GM18858 (cell line): ENCODE data around the gene LMCD1.
"Not testable (repeated sequence)": the region's sequence is repeated elsewhere in the genome, so short reads cannot be mapped to it uniquely, and the experiment has no call there.

Source experiments
- ATAC-seq: cut with Tn5 transposase; IDR thresholded peaks from one replicate; pipeline ENCODE4 v1.9.1; 2021; ENCODE audit not compliant: unreplicated experiment

The LMCD1 gene

DNA sequence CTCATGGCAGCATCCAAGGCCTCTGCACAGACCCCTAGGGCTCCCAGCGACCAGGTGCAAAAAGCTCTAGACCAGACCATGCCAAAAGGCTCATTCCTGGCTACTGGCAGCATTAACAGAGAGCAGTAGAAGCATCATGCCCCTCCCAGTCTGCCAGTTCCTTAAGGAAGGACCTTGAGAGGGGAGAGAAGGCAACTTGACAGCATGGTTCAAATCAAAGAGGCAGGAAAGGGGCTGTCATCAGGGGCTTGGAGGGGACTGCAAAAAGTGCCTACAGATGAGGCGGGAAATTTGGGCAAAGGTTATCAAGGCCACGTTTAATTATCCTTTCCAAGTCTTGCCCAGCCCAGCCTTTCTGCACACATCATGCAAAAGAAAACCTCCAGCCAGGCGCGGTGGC, 78.3 kb downstream of the LMCD1 start:
- no peak for ATAC-seq

DNA sequence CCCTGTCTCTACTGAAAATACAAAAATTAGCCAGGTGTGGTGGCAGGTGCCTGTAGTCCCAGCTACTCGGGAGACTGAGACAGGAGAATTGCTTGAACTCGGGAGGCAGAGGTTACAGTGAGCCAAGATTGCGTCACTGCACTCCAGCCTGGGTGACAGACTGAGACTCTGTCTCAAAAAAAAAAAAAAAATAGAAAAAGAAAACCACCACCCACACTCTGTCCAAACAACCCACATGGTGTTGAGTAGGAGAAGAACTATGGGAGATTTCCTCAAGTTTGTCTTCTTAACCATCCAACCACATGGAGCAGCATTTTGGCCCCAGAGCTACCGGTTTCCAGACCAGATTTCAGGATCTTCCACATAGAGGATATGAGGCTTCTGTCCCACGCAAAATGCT, 78.8 kb downstream of the LMCD1 start:
- ATAC-seq, result not testable (repeated sequence)

DNA sequence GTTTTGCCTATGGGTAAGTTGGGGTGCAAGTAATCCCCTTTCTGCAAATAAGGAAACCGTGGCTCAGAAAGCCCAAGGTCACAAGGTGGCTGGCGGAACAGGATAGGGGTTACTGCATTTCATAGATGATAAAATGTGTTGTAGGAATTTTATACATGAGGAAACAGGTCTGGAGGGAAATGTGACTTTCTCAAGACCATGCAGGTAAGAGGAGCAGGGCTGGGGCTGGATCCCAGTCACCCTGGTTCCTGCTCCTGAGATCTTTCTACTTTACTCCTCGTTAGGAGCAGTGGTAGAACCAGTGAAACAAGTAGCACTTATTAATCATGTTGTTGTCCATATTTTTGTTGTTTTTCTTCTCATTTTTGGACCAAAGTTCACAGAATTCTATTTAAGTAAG, 79.8 kb downstream of the LMCD1 start:
- no peak for ATAC-seq

GRCh38 chr3:8581806-8582445, 80.3 kb downstream of the LMCD1 start:
- no peak for ATAC-seq

GRCh38 chr3:8584661-8585060, 83.0 kb downstream of the LMCD1 start:
- no peak for ATAC-seq

GRCh38 chr3:8589880-8590556, 88.4 kb downstream of the LMCD1 start:
- ATAC-seq, result no peak

- ATAC-seq, result no peak
These were observed 91.6 kb downstream of the LMCD1 start for GRCh38 chr3:8593021-8593827.

DNA sequence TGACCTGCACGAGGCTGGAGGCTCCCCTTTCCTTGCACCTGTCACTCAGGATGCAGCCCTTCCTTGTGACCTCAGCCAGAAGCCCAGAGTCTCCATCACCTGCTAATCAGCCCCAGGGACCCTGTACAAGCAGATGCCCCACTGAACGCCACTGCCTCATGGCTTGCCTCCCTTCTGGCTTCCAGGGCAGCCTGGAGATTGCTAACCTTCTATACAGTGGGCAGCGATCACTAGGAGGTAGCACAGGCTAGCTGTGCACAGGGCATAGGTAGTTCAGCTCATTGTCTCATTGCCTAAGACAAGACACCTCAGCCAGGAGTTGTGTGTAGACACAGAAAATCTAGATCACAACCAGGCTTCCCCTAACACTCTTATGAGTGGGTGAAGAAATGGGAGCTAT, 93.6 kb downstream of the LMCD1 start:
- ATAC-seq, result no peak

DNA sequence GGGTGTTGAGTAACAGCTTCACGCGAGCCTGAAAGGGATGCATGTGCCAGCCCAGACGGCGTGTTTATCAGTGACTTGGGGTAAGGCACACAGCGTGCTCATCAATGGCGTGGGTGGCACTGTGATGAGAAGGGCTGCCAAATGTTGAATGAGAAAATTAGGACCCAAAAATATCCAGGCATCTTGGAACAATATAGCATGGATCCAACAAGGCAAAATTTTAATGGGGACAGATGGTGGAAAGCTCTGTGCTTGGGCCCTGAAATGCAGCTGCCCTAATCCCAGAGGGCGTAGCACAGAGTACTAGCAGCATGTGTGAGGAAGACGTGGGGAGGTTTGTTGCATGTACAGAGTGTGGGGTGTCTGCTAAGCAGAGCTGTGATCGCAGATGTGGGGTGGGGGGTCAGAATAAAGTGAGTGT, 94.1 kb downstream of the LMCD1 start:
- ATAC-seq, result no peak

- ATAC-seq, result no peak
These were observed 94.9 kb downstream of the LMCD1 start for GRCh38 chr3:8596321-8597218.

DNA sequence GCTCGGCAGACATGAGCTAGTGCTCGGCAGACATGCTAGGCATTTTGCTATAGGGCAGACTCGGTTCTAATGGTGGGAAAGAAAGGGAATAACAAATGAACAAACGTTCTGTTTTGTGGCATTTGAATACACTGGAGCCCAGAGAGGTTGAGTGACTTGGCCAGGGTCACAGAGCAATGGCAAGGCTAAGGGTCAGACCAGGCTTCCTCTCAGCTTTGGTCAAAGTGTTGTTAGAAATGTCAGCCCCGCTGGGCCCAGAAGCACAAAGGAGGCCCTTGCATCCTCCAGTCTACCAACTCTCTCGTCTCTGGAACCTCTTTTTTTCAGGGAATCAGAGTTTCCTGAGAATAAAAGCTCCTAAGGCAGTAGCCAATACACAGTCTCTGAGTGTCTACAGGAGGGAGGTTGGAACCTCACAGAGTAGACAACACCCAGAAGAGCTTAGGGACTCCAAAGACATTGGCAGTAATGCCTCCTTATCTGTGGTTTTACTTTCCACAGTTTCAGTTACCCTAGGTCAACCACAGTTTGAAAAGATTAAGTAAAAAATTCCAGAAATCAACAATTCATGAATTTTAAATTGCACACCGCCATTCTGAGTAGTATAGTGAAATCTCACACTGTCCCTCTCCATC, 95.7 kb downstream of the LMCD1 start:
- no peak for ATAC-seq

DNA sequence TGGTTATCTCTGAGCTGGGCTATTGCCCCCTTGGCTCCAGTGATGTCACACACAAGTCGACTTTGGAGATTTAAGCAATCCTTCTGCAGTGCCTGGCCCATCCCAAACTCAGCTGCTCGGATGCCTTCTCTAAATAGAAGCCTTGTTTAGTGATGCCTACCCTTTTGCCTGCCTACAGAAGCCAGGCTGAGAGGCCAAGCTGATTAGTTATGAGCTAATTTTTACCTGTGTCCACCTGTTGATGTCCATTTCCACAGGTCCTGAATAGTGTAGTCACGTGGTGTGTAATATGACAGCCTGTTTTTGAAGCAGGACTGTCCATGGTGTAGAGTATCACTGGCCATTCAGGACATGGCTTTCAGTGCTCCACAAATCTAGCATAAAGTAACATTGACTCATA, 97.5 kb downstream of the LMCD1 start:
- no peak for ATAC-seq

DNA sequence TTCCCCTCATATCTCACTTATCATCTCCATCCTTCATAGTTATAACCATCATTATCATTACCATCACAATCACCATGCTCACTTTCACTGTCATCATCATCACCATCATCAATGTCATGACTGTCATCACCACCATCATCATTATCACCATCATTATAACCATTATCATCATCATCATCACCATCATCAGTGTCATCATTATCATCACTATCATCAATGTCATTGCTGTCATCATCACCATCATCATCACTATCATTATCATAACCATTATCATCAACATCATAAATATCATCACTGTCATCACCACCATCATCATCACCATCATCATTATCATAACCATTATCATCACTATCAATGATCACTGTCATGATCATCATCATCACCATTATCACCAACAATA, 98.8 kb downstream of the LMCD1 start:
- ATAC-seq, result no peak

- ATAC-seq, result no peak
These were observed 101.6 kb downstream of the LMCD1 start for GRCh38 chr3:8603115-8603710.

GRCh38 chr3:8604006-8604405, 102.4 kb downstream of the LMCD1 start:
- no peak for ATAC-seq

DNA sequence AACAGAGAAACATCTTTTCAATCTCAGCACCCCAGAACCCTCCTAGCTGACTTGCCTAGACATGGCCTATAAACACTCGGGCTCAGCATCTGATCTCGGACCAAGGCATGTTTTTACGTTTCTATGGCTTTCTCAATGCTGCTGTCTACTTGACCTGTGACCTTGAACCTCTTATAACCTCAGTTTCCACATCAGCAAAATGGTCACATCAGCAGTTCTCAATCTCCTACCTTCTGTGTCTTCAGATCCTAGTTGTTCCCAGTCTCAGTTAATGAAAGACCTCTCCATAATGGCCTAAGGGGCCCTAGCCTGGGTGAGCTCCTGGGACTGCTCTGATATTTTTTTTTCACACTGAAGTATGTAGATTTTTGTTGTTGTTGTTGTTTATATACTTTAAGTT, 103.4 kb downstream of the LMCD1 start:
- no peak for ATAC-seq

DNA sequence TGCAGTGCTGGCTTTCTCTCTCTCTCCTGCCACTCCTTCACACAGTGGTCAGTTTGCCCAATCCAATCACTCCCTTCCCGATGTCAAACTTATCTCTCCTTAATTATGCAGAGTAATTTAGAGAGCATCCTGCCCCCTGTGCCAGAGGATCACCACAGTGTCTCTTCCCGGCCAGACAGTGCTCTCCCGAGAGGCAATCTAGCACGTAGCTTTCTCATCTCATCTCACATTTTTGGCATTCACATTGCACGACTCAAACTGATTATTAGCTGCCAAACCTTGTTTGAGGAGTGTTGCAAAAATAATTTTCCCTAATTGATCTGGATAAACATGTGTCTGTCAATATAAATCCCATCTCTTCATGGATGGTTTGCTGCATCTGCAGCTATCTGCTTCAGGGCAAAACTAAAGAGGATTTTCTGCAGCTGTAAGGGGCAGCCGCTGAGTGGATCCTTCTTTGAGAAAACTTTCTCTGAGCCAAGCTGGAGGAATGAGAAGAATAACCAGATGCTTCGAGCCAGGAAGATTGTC, 105.1 kb downstream of the LMCD1 start:
- no peak for ATAC-seq

- ATAC-seq, result no peak
These were observed 105.8 kb downstream of the LMCD1 start for GRCh38 chr3:8607234-8608040.
